GM19023 (cell line): ENCODE results near the gene RUFY2.
"Not testable (repeated sequence)": the region's sequence is repeated elsewhere in the genome, so short reads cannot be mapped to it uniquely, and the experiment has no call there.

Experiments
- ATAC-seq: cut with Tn5 transposase; IDR thresholded peaks from one replicate; pipeline ENCODE4 v1.9.1; 2021; ENCODE audit warnings: mild to moderate bottlenecking, moderate library complexity; ENCODE audit not compliant: unreplicated experiment

The RUFY2 gene, protein sequence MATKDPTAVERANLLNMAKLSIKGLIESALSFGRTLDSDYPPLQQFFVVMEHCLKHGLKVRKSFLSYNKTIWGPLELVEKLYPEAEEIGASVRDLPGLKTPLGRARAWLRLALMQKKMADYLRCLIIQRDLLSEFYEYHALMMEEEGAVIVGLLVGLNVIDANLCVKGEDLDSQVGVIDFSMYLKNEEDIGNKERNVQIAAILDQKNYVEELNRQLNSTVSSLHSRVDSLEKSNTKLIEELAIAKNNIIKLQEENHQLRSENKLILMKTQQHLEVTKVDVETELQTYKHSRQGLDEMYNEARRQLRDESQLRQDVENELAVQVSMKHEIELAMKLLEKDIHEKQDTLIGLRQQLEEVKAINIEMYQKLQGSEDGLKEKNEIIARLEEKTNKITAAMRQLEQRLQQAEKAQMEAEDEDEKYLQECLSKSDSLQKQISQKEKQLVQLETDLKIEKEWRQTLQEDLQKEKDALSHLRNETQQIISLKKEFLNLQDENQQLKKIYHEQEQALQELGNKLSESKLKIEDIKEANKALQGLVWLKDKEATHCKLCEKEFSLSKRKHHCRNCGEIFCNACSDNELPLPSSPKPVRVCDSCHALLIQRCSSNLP

DNA sequence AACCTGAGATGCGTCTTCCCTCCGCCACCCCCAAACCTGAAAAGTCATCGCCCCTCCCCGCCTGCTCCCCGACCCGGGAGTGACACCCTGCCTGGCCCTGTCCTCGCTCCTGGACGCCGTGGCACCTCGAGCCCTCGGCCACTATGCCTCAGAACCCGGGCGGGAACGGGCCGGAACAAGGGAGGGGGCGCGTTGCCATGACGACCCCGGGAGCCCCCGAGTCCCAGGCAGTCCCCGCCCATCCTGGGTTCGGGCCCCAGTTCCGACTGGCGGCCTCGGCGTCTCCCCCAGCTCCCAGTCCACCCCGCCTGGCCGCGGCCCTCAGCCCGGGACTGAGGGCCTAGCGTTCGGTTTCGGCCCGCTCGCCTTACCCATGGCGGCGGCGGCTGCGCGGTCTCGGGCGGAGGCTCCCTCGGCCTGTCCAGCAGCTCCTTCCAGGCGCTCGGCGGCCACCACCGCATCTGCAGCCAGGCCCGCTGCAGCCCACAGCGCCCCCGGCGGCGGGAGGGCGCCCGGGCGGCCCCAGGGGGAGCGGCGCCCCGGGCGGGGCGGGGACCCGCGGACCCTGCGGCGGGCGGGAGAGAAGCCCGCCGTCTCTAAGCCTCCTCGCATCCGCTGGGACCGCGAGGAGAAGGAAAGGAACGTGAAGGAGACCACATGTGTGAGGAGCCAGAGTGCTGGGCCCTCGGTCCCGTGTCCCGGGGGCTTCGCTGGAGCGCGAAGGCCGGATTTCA, at the start of gene RUFY2:
Gene RUFY2 (minus strand): TSS at position 463 of the 734 bp plus-strand sequence. CDS start 88 bp downstream, at position 375.
- ATAC-seq = peak; percentile 96

DNA sequence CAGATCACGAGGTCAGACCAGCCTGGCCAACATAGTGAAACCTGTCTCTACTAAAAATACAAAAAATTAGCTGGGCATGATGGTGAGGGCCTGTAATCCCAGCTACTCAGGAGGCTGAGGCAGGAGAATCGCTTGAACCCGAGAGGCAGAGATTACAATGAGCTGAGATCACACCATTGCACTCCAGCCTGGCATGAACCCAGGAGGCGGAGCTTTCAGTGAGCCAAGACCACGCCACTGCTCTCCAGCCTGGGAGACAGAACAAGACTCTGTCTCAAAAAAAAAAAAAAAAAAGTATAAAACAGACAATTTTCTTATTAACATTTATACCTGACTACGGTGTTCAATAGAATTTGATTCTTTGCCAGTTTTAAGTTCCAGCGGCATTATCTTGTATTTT, 42.6 kb upstream of the RUFY2 start:
- ATAC-seq = not testable (repeated sequence)

DNA sequence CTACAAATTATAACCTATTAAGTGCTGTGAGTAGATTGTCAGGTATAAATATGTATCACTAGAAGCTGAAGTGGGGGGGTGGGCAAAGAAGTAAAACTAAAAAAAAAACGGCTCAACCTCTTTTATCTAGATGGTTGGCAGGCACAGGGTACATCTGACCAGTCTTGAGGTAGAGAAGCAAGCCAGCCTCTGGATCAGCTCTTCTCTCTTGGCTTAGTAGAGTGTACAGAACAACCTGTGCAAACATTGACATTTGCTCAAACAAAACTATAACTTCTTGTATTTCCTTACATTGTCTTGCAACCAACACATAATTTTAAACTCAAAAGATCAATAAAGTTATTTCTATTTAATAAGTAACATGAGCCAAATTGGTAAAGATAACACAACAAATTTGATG, 39.1 kb upstream of the RUFY2 start:
- no peak for ATAC-seq

DNA sequence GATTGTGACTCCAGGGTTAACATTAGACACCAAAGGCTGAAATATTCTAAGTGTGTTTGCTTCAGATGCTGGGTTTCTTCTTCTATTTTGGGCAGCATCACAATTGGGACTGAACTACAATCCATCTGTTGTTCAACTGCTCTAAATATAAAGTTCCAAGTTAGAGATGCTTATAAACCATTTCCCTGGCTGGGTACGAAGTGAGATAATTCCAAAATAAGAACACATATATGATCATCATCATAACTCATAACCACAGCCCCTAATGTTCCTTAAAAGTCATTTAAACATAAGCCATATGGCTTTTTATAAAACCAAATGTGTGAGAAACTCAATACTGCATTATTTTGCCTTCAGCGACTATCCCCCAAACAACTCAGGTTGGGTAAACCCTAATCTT, 35.9 kb upstream of the RUFY2 start:
- no peak for ATAC-seq

DNA sequence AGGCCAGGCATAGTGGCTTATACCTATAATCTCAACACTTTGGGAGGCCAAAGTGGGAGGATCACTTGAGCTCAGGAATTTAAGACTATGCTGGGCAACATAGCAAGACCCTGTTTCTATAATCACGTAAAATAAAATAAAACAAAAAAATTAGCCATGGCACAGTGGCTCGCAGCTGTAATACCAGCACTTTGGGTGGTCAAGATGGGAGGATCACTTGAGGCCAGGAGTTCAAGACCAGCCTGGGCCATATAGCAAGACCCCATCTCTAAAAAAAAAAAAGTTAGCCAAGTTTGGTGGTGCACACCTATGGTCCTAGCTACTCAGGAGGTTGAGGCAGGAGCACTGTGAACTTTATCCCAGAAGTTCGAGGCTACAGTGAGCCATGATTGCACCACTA, 33.8 kb upstream of the RUFY2 start:
- ATAC-seq = no peak

DNA sequence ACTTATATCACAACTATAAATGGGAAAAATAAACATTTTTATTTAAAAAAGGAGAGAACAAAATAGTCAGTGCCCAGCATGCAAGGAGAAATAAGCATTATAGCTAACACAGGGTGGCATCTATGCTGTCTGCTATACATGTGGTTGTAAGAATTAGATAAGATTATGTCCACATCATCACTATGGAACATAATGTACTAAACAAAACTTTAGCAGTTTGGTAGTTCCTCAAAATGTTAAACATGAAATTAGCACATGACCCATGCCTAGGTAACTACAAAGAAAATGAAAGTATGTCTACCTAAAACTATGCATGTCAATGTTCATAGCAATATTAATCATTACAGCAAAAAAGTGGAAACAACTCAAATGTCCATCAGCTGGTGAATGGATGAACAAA, 28.7 kb upstream of the RUFY2 start:
- no peak for ATAC-seq

DNA sequence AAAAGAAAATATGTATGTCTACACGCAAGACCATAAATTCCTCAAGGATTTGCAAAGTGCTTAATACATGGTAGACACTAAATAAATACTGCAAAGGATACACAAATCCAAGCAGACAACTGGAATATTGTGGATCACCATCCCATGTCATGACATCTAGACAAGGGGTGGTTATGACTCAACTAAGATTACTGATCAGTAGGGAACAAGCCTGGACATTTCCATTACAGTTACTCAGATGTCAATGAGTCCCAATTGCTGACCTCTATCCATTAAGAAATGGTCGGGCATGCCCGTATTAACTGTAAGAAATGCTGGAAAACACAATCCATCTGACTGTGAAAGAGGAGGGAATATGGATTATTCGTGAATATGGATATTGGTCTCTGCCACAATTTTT, 27.6 kb upstream of the RUFY2 start:
- ATAC-seq = no peak

DNA sequence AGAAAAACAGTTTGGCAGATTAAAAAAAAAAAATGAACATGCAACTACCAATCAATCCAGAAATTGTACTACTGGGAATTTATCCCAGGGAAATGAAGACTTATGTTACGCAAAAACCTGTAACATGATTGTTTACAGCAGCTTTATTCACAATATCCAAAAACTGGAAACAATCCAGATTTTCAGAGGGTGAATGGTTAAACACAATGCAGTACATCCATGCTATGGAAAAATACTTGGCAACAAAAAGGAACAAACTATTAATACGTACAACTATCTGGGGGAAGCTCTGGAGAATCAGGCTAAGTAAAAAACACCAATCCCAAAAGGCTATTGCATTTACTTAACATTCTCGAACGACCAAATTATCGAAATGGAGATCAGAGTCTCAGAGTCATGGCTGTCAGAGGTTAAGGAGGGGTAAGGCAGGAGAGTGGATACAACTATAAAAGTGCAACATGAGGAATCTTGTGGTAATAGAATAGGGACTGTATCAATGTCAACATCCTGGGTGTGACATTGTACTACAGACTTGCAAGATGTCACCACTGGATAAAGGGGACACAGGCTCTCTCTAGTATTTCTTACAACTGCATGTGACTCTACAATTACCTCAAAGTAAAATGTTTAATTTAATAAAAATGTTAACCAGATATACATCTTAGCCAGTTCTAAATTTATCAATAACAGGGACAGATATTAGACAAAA, 21.5 kb upstream of the RUFY2 start:
- ATAC-seq = no peak

DNA sequence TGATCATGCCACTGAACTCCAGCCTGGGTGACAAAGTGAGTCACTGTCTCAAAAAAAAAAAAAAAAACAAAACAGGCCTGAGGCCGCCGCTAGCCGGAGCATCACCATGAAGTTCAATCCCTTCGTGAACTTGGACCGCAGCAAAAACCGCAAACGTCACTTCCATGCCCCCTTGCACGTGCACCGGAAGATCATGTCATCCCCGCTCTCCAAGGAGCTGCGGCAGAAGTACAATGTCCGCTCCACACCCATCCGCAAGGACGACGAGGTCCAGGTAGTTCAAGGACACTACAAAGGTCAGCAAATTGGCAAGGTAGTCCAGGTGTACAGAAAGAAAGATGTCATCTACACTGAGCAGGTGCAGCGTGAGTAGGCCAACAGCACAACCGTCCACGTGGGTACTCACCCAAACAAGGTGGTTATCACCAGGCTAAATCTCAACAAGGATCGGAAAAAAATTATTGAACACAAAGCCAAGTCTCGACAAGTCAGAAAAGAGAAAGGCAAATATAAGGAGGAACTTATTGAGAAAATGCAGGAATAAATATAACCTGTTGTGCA, 17.5 kb upstream of the RUFY2 start:
- ATAC-seq = no peak

DNA sequence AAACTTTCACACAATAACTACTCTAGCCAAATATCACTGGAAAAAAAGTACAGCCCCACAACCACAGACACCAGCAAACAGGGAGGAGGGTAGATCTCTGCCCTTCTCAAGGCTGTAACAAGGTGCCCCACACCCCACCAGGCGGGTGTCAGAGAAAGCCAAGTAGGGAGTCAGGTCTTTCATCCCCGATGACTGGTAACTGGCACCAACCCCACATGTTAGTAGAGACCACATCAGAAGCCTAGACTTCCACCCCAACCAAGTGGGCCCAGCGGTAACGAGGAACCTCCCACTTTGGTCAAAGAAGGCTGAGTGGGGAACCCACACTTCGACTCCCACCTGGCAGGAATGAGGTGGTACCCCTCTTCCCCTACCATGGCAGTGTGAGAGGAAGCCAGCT, 16.4 kb upstream of the RUFY2 start:
- ATAC-seq = no peak

DNA sequence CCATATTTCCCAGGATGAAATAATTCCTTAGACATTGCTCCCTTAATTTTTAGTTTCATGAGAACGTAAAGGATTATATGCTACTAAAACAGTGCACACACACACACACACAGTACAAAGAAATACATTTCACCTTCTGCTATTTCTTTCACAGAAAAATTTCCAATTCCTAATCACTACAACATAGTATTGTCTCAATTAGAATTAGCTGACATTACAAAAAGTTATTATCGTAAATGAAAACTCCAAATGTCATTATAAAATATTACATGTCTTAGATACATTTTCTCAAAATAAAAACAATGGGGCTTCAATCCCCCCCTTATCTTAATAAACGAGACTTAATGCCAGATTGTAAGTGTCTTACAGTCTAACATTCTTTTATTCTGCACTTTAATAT, 12.3 kb upstream of the RUFY2 start:
- ATAC-seq = no peak

DNA sequence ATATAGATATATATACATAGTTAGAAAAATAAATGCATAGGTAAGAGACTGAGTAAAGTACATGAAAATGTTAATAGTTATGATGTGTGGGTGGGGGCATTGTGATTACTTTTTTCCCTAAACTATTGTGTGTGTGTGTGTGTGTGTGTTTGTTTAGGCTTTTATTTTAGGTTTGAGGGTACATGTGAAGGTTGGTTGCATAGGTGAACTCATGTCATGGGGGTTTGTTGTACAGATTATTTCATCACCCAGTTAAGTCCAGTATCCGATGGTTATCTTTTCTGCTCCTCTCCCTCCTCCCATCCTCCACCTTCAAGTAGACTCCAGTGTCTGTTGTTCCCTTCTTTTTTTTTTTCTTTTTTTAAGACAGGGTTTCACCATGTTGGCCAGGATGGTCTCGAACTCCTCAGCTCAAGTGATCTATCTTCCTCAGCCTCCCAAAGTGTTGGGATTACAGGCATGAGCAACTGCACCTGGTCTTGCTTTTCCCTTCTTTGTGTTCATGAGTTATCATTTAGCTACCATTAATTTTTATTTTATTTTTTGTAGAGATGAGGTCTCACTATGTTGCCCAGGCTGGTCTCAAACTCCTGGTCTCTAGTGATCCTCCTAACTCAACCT, 1.9 kb upstream of the RUFY2 start:
- ATAC-seq = no peak

DNA sequence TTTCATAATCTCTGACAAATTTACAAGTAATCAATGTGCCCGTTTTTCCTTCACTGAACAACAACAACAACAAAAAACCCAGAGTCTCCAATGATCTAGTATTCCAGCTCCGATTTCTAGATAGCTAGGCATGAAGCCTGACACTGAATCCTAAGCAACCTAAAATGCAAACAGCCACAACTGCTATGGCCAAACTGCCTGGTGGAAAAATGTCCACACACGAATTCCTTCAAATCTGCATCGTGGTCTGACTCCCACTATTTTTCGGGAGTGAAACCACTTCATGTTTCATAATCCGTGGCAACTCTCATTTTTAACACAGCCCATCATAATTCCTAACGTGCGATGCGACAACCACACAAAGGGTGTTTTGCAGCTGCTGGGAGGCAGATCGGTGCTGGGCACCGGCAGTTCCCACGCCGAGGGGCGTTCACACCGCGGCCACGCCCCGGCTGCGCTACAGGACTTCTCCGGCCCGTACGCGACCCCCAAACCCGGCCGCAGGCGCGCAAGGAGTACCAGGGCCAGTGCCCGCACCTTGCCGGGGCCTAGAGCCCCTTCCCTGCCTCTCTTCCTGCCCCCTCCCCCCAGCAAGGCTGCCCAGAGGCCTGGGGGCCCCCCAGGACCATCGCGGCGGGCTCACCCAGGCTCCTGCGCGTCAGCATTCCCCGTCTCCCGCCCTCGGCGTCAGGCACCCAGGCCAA, 814 bp downstream of the RUFY2 start:
- ATAC-seq = peak; percentile 47

DNA sequence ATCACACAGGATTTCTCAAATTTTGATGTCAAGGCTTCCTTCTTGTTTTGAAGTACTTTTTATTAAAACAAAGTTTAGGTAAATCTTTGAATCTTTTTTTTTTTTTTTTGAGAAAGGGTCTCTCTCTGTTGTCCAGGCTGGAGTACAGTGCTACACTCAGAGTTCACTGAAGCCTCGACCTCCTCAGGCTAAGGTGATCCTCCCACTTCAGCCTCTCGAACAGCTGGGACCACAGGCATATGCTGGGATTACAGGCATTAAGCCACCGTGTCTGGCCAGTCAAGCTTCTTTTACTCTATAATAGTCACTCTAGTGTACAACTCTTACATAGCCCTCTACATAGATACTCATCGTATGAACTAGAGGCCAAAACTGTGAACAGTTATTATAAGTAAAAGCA, 3.4 kb downstream of the RUFY2 start:
- no peak for ATAC-seq

DNA sequence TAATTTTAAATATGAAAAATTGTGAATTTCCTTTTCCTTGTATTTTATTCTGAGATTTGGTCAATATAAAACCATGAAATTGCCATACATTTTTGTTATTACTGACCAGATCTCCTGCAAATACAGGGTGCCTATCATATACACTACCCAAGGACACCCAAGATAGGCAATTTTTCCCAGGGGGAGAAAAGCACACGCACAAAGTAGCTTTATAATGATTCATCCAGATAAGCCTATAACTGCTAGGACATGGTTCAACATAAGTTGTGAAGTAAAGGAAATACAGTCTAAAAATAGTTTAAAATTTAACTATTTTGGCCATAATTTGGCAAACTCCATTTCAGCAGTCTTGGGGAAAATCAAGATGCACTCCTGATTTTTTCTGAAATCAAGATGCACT, 4.8 kb downstream of the RUFY2 start:
- ATAC-seq = no peak

DNA sequence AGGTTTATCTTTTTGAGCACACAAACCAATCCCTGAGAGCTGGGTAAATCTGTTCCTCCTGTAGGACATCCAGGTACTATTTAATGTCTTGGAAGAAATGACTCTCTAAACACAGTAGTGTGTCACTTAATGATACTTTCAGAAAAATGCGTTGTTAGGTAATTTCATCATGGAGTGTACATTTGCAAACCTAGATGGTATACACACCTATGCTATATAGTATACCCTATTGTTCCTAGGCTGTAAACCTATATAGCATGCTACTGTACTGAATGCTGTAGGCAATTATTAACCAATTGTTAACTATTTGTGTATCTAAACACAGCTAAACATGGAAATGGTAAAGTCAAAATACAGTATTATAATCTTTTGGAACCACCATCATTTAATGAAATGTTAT, 10.1 kb downstream of the RUFY2 start:
- no peak for ATAC-seq

DNA sequence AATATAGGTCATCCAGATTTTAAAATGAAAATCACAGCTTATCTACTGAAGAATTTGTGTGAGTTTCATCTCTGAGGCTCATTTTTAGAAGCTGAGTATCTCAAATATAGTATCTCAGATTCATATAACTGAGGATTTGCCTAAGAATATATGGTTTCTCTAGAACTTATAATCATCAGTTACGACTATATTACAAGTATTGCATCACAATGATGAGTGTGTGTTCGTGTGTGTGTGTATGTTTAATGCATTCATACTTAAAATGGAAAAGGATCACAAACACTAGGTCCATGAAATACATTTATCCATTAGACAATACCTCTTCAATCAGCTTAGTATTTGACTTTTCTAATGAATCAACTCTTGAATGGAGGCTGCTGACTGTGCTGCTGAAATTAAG, 21.3 kb downstream of the RUFY2 start:
- no peak for ATAC-seq

DNA sequence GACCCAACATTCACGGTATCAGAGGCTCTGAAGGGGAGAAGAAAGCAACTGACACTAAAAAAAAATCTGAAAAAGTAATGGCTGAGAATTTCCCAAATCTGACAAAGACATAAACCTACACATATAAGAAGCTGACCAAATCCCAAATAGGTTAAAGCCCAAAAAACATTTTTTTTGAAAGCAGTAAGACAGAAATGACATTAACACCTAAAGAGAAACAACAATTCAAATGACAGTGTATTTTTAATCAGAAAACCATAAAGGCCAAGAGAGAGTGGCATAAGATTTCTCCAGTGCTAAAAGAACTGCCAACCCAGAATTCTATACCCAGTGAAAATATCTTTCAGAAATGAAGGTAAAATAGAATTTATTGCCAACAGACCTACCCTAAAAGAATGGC, 35.5 kb downstream of the RUFY2 start:
- no peak for ATAC-seq

DNA sequence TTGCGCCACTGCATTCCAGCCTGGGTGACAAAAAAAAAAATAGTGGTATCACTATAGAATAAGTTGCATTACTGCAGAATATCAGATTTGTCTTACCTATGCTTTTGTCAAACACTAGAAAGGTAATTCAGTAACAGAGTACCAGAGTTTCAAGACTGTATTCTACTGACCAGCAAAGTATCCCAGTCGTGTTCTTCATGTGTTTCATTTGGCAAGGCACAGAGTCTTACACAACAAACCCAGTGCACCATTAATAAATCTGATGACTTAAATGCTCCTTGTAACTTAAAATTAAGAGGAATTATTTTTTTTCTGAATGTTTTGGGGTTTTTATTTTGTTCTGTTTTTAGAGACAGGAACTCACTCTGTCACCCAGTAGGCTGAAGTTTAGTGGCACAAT, 40.0 kb downstream of the RUFY2 start:
- no peak for ATAC-seq

DNA sequence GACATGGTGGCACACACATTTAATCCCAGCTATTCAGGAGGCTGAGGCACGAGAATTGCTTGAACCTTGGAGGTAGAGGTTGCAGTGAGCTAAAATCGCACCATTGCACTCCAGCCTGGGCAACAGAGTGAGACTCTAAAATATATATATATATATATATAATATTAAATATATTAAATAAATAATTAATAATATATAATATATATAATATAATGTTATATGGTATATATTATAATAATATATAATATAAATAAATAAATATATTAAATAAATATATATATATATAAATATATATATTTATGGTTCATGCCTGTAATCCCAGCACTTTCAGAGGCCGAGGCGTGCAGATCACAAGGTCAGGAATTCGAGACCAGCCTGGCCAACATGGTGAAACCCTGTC, 40.5 kb downstream of the RUFY2 start:
- no peak for ATAC-seq
